Activated CD8-positive, alpha-beta memory T cell treated with anti-CD3 and anti-CD28 coated beads for 4 hours (primary cell): ENCODE data around the gene PRRC2C.
A peak's percentile ranks its signal among the peaks of the same experiment; 100 is the strongest.
"Not testable (repeated sequence)": the region's sequence is repeated elsewhere in the genome, so short reads cannot be mapped to it uniquely, and the experiment has no call there.

Source experiments
- DNase-seq, 2 donors: peaks; one replicate each; pipeline ENCODE4 v3.0.0-alpha.2; 2020; ENCODE audit warnings: low read depth in 2 of 2

The PRRC2C gene

DNA sequence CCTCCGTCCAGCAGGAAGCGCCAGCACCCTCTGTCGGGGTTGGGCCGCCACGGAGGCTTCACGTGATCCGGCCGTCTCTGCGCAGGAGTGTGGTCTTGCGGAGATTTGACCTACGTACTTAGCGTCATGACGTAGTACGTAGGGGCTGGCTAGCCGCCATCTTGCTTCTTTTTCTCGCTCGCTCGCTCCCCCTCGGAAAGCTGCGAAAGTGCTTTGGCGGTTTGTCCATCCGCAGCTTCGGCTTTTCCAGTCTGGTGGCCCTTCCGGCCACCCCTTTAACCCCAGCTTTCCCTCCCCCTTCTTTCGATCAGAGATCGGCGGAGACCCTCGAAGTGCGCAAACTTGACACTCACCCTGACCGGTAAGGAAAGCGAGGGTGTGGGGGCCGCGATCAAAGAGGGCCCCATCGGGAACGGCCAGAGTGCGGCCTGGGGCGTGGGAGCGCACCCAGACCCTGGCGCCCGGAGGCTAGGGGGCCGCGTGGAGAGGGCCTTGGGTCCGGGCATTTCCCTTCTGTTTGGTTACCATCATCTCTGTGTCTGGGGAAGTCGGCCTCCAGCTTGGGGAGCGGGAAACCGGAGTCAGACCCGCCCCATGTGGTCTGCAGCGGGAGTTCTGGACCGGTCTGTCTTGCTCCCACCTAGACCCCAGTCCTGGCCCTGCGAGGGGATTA is at the start of gene PRRC2C:
PRRC2C (plus strand) TSS at position 156 of the 673 bp plus-strand sequence. CDS start 26,559 bp downstream, outside the sequence.
- peak; percentile 84 to 90 for DNase-seq

GRCh38 chr1:171438441-171438840 is 46.9 kb upstream of the PRRC2C start:
- no peak for DNase-seq

DNA sequence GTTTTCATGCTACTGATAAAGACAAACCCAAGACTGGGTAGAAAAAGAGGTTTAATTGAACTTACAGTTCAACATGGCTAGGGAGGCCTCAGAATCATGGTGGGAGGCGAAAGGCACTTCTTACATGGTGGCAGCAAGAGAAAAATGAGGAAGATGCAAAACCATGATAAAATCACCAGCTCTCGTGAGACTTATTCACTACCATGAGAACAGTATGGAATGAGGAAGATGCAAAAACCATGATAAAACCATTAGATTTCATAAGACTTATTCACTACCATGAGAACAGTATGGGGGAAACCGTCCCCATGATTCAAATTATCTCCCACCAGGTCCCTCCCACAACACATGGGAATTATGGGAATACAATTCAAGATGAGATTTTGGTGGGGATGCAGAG is 45.1 kb upstream of the PRRC2C start:
- DNase-seq = not testable (repeated sequence)

GRCh38 chr1:171441278-171441895 is 43.9 kb upstream of the PRRC2C start:
- not testable (repeated sequence) for DNase-seq

DNA sequence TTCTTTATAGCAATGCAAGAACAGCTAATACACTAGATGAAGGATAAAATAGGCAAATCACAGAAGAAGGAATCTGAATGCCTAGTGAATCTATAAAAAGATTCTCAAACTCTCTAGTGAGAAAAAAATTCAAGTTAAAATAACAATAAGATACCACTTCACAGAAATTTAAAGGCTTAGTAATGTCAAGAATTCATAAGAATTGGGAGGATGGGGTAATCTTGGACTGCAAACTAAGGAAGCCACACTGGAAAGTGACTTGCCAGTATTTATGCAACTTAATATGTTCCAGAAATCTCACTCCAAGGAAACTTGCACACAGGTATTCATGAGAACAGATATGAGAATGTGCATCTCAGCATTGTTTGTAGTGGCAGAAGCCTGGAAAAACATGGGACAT is 38.9 kb upstream of the PRRC2C start:
- no peak for DNase-seq

DNA sequence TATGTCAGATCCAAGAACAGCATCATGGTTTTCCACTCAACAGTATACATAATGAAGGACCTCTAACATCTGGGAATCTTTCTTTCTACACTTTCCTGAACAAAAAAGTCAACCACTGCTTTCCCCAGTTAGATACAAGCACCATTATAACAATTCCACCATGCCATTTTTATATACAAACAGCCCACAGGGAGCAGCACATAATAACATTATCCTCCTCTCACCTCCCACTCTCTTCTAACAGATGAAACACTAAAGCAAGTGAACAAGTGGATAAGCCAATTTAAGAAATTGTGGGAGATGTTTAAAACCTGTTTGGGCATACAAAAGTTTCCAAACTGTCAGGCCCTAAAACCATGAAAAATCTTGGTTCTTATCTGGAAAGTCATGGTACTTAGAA is 29.4 kb upstream of the PRRC2C start:
- DNase-seq = no peak

- DNase-seq = no peak
Measured at GRCh38 chr1:171457412-171457811, 27.9 kb upstream of the PRRC2C start.

GRCh38 chr1:171460018-171460620 is 25.2 kb upstream of the PRRC2C start:
- DNase-seq = no peak

GRCh38 chr1:171467626-171468025 is 17.7 kb upstream of the PRRC2C start:
- no peak for DNase-seq

DNA sequence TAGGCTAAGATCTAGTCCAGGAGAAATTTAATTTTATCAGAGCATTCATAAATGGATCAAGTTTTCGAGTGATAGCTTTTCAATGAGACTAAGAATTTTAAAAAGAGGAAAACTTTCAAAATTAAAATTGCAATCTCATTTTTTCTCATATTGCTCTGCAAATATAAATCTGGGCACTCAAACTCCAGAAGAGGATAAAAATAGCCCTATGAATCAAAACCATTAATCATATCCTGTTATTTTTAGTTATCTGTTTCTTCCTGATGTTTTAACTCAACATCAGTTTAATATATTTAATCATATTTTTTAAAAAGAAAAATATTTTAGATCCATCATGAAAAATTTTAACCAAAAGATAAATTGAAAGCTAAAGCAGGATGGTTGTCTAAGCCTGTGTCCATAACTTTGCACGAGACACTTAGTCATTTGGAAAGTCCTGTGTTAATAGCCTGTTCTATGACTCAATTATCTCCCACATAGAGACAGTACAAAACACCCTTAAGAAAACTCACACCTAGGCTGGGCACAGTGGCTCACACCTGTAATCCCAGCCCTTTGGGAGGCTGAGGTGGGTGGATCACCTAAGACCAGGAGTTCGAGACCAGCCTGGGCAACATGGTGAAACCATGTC is 17.1 kb upstream of the PRRC2C start:
- DNase-seq = no peak

DNA sequence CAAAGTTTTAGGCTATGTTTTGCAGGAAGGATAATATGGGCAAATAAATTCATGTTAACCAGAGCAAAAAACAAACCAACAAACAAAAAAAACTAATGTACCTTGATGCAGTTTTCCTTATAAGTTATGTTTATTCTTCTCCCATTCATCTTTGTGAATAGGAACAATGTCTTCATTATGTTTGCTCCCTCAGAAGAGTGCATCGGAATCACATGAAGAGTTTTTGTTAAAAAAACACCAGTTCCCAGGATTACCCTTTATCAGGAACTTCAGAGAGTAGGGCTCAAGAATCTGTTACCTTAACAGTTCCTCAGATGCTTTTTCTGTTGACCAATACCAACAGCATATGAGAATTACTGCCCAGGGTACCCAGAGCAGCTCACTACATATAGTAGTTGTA is 14.6 kb upstream of the PRRC2C start:
- no peak for DNase-seq

GRCh38 chr1:171472183-171472647 is 13.1 kb upstream of the PRRC2C start:
- DNase-seq = no peak

GRCh38 chr1:171476829-171477228 is 8.5 kb upstream of the PRRC2C start:
- no peak for DNase-seq

DNA sequence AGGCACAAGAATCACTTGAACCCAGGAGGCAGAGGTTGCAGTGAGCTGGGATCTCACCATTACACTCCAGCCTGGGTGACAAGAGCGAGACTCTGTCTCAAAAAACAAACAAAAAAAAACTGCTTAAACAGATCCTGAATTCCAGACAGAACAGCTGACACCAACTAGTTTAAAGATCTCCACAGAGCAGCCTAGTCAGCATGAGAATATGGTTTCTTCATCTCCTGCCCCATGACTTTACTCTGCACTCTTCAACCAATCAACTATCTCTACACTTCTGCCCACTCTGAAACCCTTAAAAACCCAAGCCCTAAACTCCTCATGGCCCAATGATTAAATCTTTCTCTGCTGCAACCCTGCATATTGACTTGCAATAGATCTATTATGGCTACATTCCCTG is 7.5 kb upstream of the PRRC2C start:
- DNase-seq = no peak

DNA sequence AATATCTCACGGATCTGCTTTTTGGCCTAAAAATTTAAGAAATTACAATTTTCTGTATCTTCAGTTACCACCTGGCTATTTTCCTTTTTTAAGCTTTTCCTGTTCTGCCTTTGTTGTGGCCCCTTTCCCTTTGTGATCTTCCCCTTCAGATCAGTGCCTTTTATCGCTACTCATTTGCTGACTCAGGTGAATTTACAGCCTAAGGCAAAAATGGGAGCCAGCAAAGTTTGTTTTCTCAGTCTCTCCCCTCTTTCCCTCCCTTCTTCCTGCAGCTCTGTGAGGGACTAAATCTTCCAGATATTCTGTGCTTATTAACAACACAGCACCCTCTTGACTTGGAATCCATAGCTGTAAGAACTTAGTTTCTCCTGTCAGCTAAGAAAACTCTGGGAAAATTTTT is 5.3 kb upstream of the PRRC2C start:
- no peak for DNase-seq

DNA sequence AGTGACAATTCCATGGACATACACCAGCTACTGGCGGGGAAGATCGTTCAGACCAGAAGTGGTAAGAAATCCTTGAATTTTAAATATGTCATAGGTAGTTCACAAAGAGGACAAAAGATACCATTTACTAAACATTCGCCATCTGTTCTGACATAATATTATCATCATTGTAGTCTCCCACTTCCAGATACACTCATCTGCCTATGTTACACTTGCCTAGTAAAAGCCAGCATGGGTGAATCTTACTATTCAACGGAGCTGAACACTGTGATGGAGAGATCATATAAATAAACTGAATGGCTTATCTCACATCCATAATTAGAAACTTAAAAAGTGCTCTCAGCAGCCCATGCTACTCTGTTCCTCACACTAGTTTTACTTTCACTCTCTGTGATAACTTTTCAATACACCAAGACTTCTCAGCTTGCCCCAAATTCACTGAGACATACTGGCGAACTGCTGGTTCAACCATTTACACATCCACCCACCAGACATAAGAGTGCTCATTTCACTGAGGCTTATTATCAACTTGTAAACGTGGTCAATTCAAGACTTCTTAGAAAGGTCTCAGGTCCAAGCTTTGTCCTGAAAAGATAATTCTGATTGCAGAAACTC is 463 bp upstream of the PRRC2C start:
- DNase-seq = no peak

DNA sequence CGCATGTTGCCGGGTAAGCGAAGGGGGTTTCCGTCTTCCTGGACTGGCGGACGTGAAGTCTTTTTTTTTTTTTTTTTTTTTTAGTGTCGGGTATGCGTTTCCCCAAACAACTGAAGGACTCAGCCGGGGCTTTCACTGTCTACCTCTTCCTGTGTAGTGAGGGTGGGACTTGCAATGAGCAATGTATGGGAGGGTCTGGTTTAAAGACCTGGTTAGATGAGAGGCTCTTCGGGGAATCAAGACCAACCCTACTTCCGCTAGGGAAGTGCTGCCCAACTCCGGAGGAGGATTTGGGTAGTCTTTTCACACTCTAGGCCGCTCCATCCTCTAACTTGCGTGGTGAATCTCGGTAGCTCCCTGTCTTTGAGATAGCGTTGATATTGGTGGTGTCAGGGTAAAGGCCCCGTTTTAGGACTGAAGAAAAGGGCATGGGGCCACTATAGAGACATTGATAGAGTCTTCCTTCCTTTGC is 754 bp downstream of the PRRC2C start:
- peak; percentile 46 to 64 for DNase-seq

GRCh38 chr1:171487038-171487437 is 1.7 kb downstream of the PRRC2C start:
- DNase-seq = no peak

DNA sequence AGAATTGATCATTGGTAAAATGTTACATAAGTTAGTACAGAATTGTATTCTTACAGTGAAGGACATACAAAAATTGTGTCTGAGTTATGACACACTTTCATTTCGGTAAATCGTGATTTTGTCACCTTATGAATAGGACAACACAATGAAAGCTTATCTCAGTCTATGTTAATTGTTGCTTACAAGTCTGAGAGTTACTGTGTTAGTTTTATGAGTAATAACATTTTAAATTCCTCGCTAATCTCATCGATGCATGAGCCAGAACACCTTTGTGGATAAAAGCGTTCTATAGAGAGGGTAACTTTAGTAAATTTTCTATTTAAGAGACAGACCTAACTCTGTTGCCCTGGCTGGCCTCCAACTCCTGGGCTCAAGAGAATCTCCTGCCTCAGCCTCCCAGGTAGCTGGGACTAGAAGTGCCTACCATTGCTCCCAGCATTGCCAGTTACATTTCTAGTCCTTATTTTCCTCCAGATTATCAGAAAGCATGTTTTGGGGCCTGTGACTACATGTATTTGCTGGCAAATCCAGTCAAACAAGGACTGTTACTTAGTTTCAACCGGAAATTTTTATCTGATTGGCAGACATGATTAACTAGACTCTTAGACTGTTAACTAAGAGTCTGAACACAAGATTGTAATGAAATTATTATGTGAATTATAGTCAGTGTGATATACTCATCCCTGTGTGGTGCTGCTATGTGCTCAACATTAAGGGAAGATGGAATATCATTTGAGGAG is 3.0 kb downstream of the PRRC2C start:
- no peak for DNase-seq

DNA sequence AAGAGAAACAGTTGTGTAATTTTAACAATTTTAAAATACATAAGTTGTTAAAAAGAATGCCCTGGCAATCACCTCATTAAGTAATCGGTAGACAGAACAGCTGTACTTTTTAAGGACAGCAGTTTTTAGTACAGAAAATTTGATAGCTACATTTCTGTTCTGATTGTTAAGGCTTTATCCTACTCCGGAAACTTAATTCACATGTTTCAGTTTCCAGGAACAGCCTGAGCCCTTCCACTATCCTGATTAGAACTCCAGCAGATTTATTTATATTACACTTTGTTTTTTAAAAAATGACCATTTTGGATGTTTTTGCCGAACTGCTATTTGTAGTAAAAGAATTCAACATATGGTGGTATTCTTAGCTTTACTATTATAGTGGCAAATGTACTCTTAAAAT is 8.7 kb downstream of the PRRC2C start:
- DNase-seq = no peak

DNA sequence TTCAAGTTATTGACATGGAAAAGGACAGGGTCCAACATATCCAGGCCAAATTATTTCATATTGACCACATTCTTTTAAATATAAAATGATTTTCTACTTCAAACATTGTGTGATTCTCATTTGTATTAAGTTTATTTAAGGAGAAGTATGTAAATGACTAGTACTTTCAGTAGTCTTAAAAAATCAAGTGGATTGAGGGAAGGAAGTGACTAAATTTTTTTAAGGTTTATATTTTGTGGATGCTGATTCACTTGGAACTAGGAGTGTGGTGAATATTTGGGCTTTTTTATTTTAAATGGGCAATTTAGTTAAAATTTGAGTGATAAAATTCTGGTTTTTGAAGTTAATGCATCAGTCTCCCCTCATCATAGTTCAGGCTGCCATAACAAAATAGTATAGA is 10.1 kb downstream of the PRRC2C start:
- DNase-seq = no peak
